ENCODE measurements around the gene APOE. TPM values are rescaled to one million over a fixed set of nuclear protein-coding genes. Genes with fewer than 3 reads are reported as not detected.
A peak's percentile ranks its signal among the peaks of the same experiment; 100 is the strongest.

APOE gene
- total RNA-seq, 2 experiments from 2014 or later: 10.5 to 12.9 TPM

DNA sequence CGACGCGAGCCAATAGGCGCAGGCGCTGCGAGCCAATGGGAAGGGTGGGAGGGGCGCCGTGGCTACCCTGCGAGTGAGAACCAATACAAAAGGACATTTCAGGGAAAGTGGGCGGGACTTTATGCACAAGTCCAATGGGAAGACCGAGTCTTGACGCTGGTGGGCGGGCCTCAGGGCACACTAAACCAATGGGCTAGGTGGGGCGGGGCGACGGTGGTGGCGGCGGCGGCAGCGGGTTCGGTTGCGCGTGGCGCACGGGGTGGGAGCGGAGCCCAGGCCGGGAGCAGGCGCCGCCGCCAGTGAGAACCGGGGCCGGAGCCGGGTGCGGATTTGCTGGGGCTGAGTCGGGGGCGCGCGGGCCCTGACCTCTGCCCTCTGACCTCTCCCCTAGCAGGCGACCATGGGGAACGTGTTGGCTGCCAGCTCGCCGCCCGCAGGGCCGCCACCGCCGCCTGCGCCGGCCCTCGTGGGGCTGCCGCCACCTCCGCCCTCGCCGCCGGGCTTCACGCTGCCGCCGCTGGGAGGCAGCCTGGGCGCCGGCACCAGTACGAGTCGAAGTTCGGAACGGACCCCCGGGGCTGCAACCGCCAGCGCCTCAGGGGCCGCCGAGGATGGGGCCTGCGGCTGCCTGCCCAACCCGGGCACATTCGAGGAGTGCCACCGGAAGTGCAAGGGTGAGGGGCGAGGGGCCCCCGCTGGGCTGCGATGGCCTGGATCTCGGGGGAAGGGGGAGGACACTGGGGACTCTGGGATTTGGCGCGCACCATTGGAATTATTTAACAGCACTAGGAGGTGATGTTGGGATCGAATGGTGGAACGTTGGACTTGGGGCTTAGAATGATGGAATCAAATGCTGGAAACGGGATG is 14.3 kb upstream of the APOE start, which contains the start of gene TOMM40:
TSS of gene TOMM40 (plus strand) at position 239 of the 867 bp plus-strand sequence. CDS start at position 401, 162 bp downstream.
- Mint-ChIP-seq H3K27me3 (no peaks in the 10 kb centered on the region), H3K4me3 (peak within 1 kb of the TSS; percentile 92), H3K4me1 (peaks cover 23% of the 10 kb centered on the region), H3K9me3 (peaks cover 2% of the 10 kb centered on the region), H3K27ac (peak within 1 kb of the TSS; percentile 94), H3K36me3 (peaks cover 14% of the 10 kb centered on the region)
- DNase-seq (peak; percentile 97), ATAC-seq (ENCODE audit: low read depth) (no peak)
- POLR2A ChIA-PET: interaction anchor here (0.5 kb wide), 1 partner anchor 1216 kb away, joined by 3 read pairs; no protein-coding TSS in a partner anchor

DNA sequence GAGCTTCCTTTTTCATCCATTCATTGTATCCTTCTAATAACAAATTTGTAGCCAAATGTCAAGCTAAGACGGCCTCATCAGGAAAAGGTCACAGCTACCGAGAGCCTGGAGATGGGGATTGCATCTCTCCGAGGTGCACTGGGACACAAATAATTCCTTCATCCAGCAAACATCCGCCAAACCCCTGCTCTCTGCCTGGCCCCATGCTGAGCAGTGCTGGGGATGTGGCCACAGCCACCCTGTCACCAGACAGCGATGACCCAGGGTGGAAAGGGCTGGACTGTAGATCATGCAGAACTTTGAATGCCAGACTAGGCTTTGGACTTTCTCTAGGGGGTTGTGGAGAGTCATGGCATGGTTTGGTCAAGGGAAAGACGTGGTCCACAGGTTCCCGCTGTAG is 12.7 kb upstream of the APOE start:
- POLR2A ChIA-PET: no interaction called here
- Mint-ChIP-seq H3K27ac (no peak overlapping the region), H3K27me3 (no peaks in the 10 kb centered on the region), H3K9me3 (peaks cover 2% of the 10 kb centered on the region), H3K4me3 (peak overlapping the region; percentile 92), H3K4me1 (peaks cover 23% of the 10 kb centered on the region), H3K36me3 (peaks cover 15% of the 10 kb centered on the region)
- ATAC-seq (ENCODE audit: low read depth): no peak
- no peak for DNase-seq

DNA sequence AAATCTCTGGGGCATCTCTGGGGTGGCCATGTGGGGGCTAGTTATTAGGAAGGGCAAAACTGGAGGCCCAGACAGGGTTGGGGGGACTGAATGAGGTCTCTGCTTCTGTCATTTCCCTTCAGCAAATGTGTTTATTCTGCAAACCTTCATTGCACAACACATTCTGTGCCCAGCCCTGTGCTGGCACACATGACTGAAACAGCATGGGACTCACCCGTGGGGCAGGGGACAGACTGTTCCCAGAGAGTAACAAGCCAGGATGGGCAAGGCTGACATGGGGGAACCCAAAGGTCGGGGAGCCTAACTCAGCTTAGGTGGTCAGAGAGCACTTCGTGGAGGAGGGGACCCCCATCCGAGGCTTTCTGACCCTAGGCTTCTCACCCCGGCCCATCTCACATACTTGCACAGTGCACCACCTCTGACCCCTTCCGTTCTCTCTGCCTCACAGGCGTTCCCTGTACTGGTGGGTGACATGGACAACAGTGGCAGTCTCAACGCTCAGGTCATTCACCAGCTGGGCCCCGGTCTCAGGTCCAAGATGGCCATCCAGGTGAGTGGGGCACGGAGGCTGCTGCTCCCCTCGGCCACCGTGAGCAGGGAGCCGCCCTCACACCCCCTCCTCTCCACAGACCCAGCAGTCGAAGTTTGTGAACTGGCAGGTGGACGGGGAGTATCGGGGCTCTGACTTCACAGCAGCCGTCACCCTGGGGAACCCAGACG is 12.1 kb upstream of the APOE start:
- Mint-ChIP-seq H3K27ac (no peak overlapping the region), H3K9me3 (peaks cover 2% of the 10 kb centered on the region), H3K4me3 (no peak overlapping the region), H3K4me1 (peaks cover 23% of the 10 kb centered on the region), H3K36me3 (peaks cover 17% of the 10 kb centered on the region), H3K27me3 (no peaks in the 10 kb centered on the region)
- POLR2A ChIA-PET: interaction anchor here (0.9 kb wide), 1 partner anchor 145 kb away, joined by 3 read pairs; the partner anchor contains the start of gene CLASRP
- no peak for ATAC-seq (ENCODE audit: low read depth)
- DNase-seq: no peak

DNA sequence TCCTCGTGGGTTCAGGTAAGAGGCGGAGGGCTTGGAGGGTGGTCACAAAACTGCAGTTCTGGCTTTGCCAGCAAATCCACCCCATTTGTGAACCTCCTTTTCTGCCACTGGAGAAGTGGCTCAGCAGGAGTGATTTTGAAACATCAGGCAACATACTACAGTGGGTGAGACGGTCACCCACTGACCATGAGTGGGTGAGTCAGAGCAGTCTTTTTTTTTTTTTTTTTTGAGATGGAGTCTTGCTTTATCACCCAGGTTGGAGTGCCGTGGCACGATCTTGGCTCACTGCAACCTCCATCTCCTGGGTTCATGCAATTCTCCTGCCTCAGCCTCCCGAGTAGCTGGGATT is 11.6 kb upstream of the APOE start:
- H3K4me1 Mint-ChIP-seq: peaks cover 23% of the 10 kb centered on the region
- H3K27ac Mint-ChIP-seq: no peak overlapping the region
- peaks cover 17% of the 10 kb centered on the region for H3K36me3 Mint-ChIP-seq

DNA sequence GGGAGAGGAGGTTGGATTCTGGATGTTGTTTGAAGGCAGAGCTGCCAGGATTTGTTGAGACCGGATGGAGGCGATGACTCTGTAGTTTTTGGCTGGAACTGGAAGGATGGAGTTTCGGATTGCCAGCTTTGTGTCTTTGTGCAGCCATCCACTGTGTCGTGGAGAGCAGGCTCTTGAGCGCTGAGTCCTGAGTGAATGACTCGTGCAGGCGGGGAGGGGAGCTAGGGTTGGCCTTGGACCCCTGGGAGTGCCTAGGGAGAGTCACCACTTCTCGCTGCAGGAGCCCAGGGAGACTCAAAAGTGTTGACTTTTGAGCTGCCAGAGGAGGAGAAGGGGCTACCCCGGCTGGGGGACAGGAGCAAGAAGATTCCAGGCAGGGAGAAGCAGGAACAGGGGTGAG is 10.7 kb upstream of the APOE start:
- H3K27ac Mint-ChIP-seq: peak overlapping the region; percentile 57
- DNase-seq (no peak), ATAC-seq (ENCODE audit: low read depth) (no peak)
- POLR2A ChIA-PET: no interaction called here
- H3K36me3 Mint-ChIP-seq: peaks cover 17% of the 10 kb centered on the region
- H3K4me1 Mint-ChIP-seq: peaks cover 23% of the 10 kb centered on the region
- H3K27me3 Mint-ChIP-seq: no peaks in the 10 kb centered on the region
- H3K4me3 Mint-ChIP-seq: no peak overlapping the region
- H3K9me3 Mint-ChIP-seq: no peaks in the 10 kb centered on the region

More for the DNA sequence above, 11.6 kb upstream of the APOE start:
- POLR2A ChIA-PET: interaction anchor here (0.9 kb wide), 1 partner anchor 145 kb away, joined by 3 read pairs; the partner anchor contains the start of gene CLASRP
- Mint-ChIP-seq H3K27me3 (no peaks in the 10 kb centered on the region), H3K4me3 (no peak overlapping the region), H3K9me3 (peaks cover 2% of the 10 kb centered on the region)
- DNase-seq (no peak), ATAC-seq (ENCODE audit: low read depth) (no peak)

DNA sequence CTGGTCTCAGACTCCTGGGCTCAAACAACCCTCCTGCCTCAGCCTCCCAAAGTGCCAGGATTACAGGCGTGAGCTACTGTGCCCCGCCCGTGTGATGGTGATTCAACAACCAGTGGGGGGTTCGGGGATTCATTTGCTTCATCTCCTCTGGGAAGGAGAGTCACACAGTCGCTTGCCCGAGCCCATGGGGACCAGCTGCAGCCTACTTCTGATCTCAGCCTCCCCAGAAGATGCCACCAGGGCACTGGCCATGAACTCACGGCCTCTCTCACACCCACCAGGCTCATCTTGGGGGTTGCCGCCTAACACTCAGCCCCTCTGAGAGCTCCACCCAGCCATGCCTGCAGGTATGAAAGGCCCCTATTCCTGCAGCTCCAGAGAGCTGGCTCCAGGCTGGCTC is 7.8 kb upstream of the APOE start:
- Mint-ChIP-seq H3K4me3 (no peak overlapping the region), H3K36me3 (peaks cover 15% of the 10 kb centered on the region), H3K27me3 (no peaks in the 10 kb centered on the region), H3K4me1 (peaks cover 8% of the 10 kb centered on the region), H3K27ac (no peak overlapping the region), H3K9me3 (no peaks in the 10 kb centered on the region)
- POLR2A ChIA-PET: no interaction called here
- DNase-seq: no peak
- ATAC-seq (ENCODE audit: low read depth): no peak

DNA sequence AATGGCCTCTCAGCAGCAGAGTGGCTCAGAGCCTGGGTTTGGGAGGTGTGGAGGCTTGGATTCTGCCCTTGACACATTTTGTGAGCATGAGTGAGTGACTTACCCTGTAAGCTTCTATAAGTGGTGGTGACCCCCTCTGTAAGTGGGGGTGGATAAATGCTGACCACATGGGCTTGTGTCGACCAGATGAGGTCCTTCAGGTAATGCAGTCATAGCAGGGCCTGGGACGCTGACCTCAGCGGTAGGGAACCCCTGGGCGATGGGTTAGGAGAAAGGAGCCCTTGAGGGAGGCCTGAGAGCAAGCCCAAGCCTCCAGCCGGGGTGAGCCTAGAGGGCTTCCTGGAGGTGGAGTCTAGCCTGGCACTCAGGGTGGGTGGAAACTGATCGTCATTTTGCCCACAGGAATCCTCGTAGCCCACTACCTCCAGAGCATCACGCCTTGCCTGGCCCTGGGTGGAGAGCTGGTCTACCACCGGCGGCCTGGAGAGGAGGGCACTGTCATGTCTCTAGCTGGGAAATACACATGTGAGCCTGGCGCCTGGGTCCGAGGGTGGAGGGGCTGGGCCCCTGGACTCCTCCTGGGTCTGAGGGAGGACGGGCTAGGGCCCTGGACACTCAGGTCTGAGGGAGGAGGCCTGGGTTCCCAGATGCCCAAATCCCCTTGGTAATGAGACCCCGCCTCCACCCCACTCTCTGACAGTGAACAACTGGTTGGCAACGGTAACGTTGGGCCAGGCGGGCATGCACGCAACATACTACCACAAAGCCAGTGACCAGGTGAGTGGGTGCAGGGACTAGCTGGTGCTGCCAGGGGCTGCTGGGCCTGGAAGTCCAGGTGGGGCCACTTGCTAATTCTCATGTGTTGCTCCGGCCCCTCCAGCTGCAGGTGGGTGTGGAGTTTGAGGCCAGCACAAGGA is 5.0 kb upstream of the APOE start:
- H3K27ac Mint-ChIP-seq: no peak overlapping the region
- POLR2A ChIA-PET: interaction anchor here (0.6 kb wide), 1 partner anchor 9 kb away, joined by 4 read pairs; no protein-coding TSS in a partner anchor
- H3K36me3 Mint-ChIP-seq: peaks cover 10% of the 10 kb centered on the region
- peaks cover 6% of the 10 kb centered on the region for H3K27me3 Mint-ChIP-seq
- H3K4me1 Mint-ChIP-seq: no peaks in the 10 kb centered on the region
- H3K9me3 Mint-ChIP-seq: no peaks in the 10 kb centered on the region
- H3K4me3 Mint-ChIP-seq: no peak overlapping the region
- no peak for DNase-seq
- ATAC-seq (ENCODE audit: low read depth): no peak

DNA sequence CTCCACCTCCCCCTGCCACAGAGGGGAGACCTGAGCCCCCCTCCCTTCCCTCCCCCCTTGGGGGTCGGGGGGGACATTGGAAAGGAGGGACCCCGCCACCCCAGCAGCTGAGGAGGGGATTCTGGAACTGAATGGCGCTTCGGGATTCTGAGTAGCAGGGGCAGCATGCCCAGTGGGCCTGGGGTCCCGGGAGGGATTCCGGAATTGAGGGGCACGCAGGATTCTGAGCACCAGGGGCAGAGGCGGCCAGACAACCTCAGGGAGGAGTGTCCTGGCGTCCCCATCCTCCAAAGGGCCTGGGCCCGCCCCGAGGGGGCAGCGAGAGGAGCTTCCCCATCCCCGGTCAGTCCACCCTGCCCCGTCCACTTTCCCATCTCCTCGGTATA is 2.4 kb upstream of the APOE start:
- Mint-ChIP-seq H3K27me3 (peaks cover 21% of the 10 kb centered on the region), H3K27ac (no peak overlapping the region), H3K36me3 (peaks cover 3% of the 10 kb centered on the region), H3K4me1 (peaks cover 5% of the 10 kb centered on the region), H3K9me3 (no peaks in the 10 kb centered on the region), H3K4me3 (no peak overlapping the region)
- POLR2A ChIA-PET: no interaction called here
- no peak for ATAC-seq (ENCODE audit: low read depth)
- DNase-seq: no peak

DNA sequence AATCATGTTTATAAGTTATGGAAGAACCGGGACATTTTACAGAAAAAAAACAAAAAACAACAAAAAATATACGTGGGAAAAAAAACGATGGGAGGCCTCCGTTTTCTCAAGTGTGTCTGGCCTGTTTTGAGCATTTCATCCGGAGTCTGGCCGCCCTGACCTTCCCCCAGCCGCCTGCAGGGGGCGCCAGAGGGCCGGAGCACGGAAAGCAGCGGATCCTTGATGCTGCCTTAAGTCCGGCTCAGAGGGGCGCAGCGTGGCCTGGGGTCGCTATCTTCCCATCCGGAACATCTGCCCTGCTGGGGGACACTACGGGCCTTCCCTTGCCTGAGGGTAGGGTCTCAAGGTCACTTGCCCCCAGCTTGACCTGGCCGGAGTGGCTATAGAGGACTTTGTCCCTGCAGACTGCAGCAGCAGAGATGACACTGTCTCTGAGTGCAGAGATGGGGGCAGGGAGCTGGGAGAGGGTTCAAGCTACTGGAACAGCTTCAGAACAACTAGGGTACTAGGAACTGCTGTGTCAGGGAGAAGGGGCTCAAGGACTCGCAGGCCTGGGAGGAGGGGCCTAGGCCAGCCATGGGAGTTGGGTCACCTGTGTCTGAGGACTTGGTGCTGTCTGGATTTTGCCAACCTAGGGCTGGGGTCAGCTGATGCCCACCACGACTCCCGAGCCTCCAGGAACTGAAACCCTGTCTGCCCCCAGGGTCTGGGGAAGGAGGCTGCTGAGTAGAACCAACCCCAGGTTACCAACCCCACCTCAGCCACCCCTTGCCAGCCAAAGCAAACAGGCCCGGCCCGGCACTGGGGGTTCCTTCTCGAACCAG is 1.8 kb upstream of the APOE start:
- H3K9me3 Mint-ChIP-seq: no peaks in the 10 kb centered on the region
- DNase-seq (peak; percentile 91), ATAC-seq (ENCODE audit: low read depth) (peak; percentile 65)
- no peak overlapping the region for H3K27ac Mint-ChIP-seq
- H3K4me1 Mint-ChIP-seq: peaks cover 5% of the 10 kb centered on the region
- POLR2A ChIA-PET: no interaction called here
- peaks cover 21% of the 10 kb centered on the region for H3K27me3 Mint-ChIP-seq
- peaks cover 2% of the 10 kb centered on the region for H3K36me3 Mint-ChIP-seq
- H3K4me3 Mint-ChIP-seq: no peak overlapping the region

DNA sequence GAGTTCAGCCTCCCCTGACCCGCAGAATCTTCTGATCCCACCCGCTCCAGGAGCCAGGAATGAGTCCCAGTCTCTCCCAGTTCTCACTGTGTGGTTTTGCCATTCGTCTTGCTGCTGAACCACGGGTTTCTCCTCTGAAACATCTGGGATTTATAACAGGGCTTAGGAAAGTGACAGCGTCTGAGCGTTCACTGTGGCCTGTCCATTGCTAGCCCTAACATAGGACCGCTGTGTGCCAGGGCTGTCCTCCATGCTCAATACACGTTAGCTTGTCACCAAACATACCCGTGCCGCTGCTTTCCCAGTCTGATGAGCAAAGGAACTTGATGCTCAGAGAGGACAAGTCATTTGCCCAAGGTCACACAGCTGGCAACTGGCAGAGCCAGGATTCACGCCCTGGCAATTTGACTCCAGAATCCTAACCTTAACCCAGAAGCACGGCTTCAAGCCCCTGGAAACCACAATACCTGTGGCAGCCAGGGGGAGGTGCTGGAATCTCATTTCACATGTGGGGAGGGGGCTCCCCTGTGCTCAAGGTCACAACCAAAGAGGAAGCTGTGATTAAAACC is 1.1 kb upstream of the APOE start:
- H3K4me3 Mint-ChIP-seq: no peak overlapping the region
- H3K27ac Mint-ChIP-seq: no peak overlapping the region
- no peak for DNase-seq
- peaks cover 2% of the 10 kb centered on the region for H3K36me3 Mint-ChIP-seq
- ATAC-seq (ENCODE audit: low read depth): no peak
- no peaks in the 10 kb centered on the region for H3K9me3 Mint-ChIP-seq
- POLR2A ChIA-PET: no interaction called here
- peaks cover 5% of the 10 kb centered on the region for H3K4me1 Mint-ChIP-seq
- peaks cover 21% of the 10 kb centered on the region for H3K27me3 Mint-ChIP-seq

DNA sequence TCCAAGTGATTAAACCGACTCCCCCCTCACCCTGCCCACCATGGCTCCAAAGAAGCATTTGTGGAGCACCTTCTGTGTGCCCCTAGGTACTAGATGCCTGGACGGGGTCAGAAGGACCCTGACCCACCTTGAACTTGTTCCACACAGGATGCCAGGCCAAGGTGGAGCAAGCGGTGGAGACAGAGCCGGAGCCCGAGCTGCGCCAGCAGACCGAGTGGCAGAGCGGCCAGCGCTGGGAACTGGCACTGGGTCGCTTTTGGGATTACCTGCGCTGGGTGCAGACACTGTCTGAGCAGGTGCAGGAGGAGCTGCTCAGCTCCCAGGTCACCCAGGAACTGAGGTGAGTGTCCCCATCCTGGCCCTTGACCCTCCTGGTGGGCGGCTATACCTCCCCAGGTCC is 2.0 kb downstream of the APOE start:
- Mint-ChIP-seq H3K4me3 (no peak overlapping the region), H3K27ac (no peak overlapping the region), H3K9me3 (no peaks in the 10 kb centered on the region), H3K27me3 (peaks cover 29% of the 10 kb centered on the region), H3K36me3 (peaks cover 2% of the 10 kb centered on the region), H3K4me1 (peaks cover 5% of the 10 kb centered on the region)
- ATAC-seq (ENCODE audit: low read depth) (no peak), DNase-seq (no peak)
- POLR2A ChIA-PET: interaction anchor here (1.1 kb wide), 1 partner anchor 47 kb away, joined by 3 read pairs; no protein-coding TSS in a partner anchor

Data from activated naive CD8-positive, alpha-beta T cell treated with anti-CD3 and anti-CD28 coated beads, Interleukin-2, amount 10 ng/mL, durations not matched to agents 7 days and 5 days (primary cell).